ENCODE results near the gene ASAP3. TPM values are rescaled to one million over a fixed set of nuclear protein-coding genes. Genes with fewer than 3 reads are reported as not detected.

ASAP3 gene
- total RNA-seq, 1 experiment from 2014 or later, result 12.1 TPM

DNA sequence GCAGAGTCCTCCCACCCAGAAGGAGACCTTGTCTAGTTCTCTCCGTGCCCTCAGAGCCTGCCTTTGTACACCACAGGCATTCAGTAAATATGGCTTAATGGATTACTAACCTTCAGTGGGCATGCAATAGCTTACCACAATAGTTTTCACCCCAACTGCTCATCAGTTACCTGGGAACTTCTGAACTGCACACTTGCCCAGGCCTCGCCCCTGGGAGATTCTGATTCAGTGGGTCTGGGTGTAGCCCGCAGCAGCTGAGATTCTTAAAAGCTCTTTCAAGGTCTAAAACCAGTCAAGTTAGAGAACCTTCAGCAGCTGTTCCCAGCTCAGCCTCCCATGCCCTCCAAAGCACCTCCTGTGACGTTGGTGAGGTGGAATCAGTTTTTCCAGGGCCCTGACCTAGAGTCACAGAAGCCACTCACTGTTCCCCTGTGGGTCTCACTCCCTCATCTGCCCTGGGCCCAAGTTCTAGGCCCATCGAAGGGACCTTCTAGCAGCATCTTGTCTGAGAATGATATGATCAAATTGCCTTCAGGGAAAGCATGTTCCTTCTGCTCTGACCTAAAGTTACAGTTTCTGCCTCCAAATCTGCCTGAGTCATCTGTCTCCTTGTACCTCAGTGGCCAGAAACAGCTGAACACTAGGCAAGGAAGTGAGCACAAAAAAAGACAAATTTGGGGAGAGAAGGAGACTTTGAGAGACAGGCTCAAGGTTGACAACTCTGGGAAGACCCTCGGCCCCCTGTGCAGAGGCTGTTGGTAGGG, 10.8 kb downstream of the ASAP3 start:
- no peaks in the 10 kb centered on the region for H3K9me3 ChIP-seq
- POLR2A ChIA-PET, result no interaction called here
- peaks cover 9% of the 10 kb centered on the region for H3K4me1 Mint-ChIP-seq (ENCODE audit: low read depth, unreplicated experiment)
- H3K27me3 Mint-ChIP-seq (ENCODE audit: insufficient read depth, unreplicated experiment), result no peaks in the 10 kb centered on the region
- CTCF ChIA-PET, result interaction anchor here (0.5 kb wide), 1 partner anchor 11 kb away, joined by 4 read pairs; the partner anchor contains the start of gene ASAP3
- H3K27me3 ChIP-seq (replicated peaks; ENCODE audit: control insufficient read depth, insufficient read depth, low read length), result no peaks in the 10 kb centered on the region
- no peaks in the 10 kb centered on the region for H3K36me3 ChIP-seq (ENCODE audit: control insufficient read depth, insufficient read depth, low read length)
- intact Hi-C loops (cut with micrococcal nuclease; ENCODE audit: unreplicated experiment), result no loop called here
- H3K4me3 Mint-ChIP-seq (ENCODE audit: unreplicated experiment), result no peak overlapping the region
- BruUV-seq (replicated peaks), result no TSS peak
- H3K27ac Mint-ChIP-seq (ENCODE audit: unreplicated experiment), result no peak overlapping the region
- no peak for DNase-seq
- H3K4me1 ChIP-seq, result 0 out of 2 replicates have a peak, but pooled peaks cover 5% of the 10 kb centered on the region
- no peaks in the 10 kb centered on the region for H3K9me3 Mint-ChIP-seq (ENCODE audit: unreplicated experiment)
- H3K36me3 Mint-ChIP-seq (ENCODE audit: insufficient read depth, unreplicated experiment), result peaks cover 5% of the 10 kb centered on the region
- H3K4me3 ChIP-seq (ENCODE audit: low read depth, low read length), result no peak overlapping the region
- TF ChIP-seq, protein P1, sequence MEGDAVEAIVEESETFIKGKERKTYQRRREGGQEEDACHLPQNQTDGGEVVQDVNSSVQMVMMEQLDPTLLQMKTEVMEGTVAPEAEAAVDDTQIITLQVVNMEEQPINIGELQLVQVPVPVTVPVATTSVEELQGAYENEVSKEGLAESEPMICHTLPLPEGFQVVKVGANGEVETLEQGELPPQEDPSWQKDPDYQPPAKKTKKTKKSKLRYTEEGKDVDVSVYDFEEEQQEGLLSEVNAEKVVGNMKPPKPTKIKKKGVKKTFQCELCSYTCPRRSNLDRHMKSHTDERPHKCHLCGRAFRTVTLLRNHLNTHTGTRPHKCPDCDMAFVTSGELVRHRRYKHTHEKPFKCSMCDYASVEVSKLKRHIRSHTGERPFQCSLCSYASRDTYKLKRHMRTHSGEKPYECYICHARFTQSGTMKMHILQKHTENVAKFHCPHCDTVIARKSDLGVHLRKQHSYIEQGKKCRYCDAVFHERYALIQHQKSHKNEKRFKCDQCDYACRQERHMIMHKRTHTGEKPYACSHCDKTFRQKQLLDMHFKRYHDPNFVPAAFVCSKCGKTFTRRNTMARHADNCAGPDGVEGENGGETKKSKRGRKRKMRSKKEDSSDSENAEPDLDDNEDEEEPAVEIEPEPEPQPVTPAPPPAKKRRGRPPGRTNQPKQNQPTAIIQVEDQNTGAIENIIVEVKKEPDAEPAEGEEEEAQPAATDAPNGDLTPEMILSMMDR (IDR thresholded peaks at IDR 0.05; ENCODE audit: insufficient read depth in 1 of 2, low read depth in 1 of 2, low read length in 1 of 2, severe bottlenecking in 1 of 2, unreplicated experiment in 1 of 2), result no peak

DNA sequence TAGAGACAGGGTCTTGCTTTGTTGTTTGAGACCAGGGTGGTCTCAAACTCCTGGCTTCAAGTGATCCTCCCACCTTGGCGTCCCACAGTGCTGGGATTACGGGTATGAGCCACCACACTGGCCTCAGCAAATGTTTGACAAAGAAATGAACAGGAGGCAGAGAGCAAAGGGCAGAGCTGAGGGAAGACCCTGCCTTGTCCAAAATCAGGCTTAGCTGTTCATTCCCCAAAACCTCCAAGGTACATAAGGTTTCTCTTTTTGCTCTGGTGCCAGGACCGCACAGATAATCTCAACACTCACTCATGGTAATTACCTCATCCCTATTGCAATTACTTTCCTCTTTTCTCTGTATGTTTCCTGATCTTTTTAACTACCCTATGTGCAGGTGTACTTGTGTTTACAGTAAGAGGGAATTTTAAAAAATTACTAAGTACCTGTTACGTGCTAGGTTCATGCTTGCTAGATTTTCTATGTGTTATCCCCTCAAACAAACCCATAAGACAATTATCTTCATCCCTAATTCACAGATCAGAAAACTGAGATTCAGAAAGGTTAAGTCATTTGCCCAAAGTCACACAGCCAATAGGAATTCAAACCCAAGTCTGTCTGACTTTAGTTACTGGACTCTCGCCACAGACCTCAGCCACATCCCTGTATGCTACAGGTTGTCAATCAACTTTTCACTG, 11.5 kb downstream of the ASAP3 start:
- 0 out of 2 replicates have a peak, but pooled peaks cover 5% of the 10 kb centered on the region for H3K4me1 ChIP-seq
- no TSS peak for BruUV-seq (replicated peaks)
- TF ChIP-seq, protein P1 (IDR thresholded peaks at IDR 0.05; ENCODE audit: insufficient read depth in 1 of 2, low read depth in 1 of 2, low read length in 1 of 2, severe bottlenecking in 1 of 2, unreplicated experiment in 1 of 2), result no peak
- no peaks in the 10 kb centered on the region for H3K36me3 ChIP-seq (ENCODE audit: control insufficient read depth, insufficient read depth, low read length)
- peaks cover 5% of the 10 kb centered on the region for H3K36me3 Mint-ChIP-seq (ENCODE audit: insufficient read depth, unreplicated experiment)
- ChIA-PET POLR2A (no interaction called here), CTCF (interaction anchor here (0.5 kb wide), 1 partner anchor 12 kb away, joined by 4 read pairs; the partner anchor contains the start of gene ASAP3)
- no peak overlapping the region for H3K27ac Mint-ChIP-seq (ENCODE audit: unreplicated experiment)
- no peak overlapping the region for H3K4me3 Mint-ChIP-seq (ENCODE audit: unreplicated experiment)
- H3K4me3 ChIP-seq (ENCODE audit: low read depth, low read length), result no peak overlapping the region
- peaks cover 9% of the 10 kb centered on the region for H3K4me1 Mint-ChIP-seq (ENCODE audit: low read depth, unreplicated experiment)
- intact Hi-C loops (cut with micrococcal nuclease; ENCODE audit: unreplicated experiment), result no loop called here
- H3K9me3 Mint-ChIP-seq (ENCODE audit: unreplicated experiment), result no peaks in the 10 kb centered on the region
- no peak for DNase-seq
- H3K9me3 ChIP-seq, result no peaks in the 10 kb centered on the region
- no peaks in the 10 kb centered on the region for H3K27me3 ChIP-seq (replicated peaks; ENCODE audit: control insufficient read depth, insufficient read depth, low read length)
- H3K27me3 Mint-ChIP-seq (ENCODE audit: insufficient read depth, unreplicated experiment), result no peaks in the 10 kb centered on the region

DNA sequence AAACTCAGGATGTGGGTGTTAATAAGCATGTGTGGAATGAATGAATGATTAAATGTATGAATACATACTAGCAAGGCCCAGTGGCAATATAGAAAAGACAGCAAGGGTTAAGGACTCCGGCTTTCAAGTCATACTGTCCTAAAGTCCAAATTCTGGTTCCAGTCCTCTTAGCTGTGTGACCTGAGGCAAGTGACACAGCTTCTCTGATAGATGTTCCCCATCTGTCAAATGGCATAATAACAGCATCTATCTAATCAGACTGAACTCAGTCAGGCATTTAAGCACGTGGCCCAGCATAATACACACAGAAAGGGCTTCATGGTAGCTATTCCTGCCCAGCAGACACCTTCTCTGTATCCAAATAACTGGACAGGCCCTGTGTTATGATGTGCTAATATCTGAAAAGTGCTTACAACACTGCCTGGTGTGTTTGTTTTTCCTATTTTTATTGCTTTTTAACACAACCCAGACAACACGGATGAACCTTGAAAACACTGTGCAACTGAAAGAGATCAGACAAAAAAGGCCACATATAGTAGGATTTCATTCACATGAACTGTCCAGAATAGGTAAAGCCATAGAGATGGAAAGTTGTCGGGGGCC, 12.4 kb downstream of the ASAP3 start:
- intact Hi-C loops (cut with micrococcal nuclease; ENCODE audit: unreplicated experiment), result no loop called here
- no peak for DNase-seq
- H3K4me1 Mint-ChIP-seq (ENCODE audit: low read depth, unreplicated experiment), result peaks cover 9% of the 10 kb centered on the region
- Histone ChIP-seq H3K27me3 (replicated peaks; ENCODE audit: control insufficient read depth, insufficient read depth, low read length) (no peaks in the 10 kb centered on the region), H3K9me3 (no peaks in the 10 kb centered on the region), H3K4me3 (ENCODE audit: low read depth, low read length) (no peak overlapping the region), H3K36me3 (ENCODE audit: control insufficient read depth, insufficient read depth, low read length) (no peaks in the 10 kb centered on the region), H3K4me1 (0 out of 2 replicates have a peak, but pooled peaks cover 5% of the 10 kb centered on the region)
- no peaks in the 10 kb centered on the region for H3K27me3 Mint-ChIP-seq (ENCODE audit: insufficient read depth, unreplicated experiment)
- no peaks in the 10 kb centered on the region for H3K9me3 Mint-ChIP-seq (ENCODE audit: unreplicated experiment)
- no peak overlapping the region for H3K4me3 Mint-ChIP-seq (ENCODE audit: unreplicated experiment)
- TF ChIP-seq, protein P1 (IDR thresholded peaks at IDR 0.05; ENCODE audit: insufficient read depth in 1 of 2, low read depth in 1 of 2, low read length in 1 of 2, severe bottlenecking in 1 of 2, unreplicated experiment in 1 of 2), result no peak
- BruUV-seq (replicated peaks), result no TSS peak
- H3K27ac Mint-ChIP-seq (ENCODE audit: unreplicated experiment), result peak overlapping the region; percentile 70
- POLR2A ChIA-PET, result no interaction called here
- peaks cover 5% of the 10 kb centered on the region for H3K36me3 Mint-ChIP-seq (ENCODE audit: insufficient read depth, unreplicated experiment)
- CTCF ChIA-PET, result no interaction called here
